ENCODE data around the gene IRX4.

Gene IRX4

DNA sequence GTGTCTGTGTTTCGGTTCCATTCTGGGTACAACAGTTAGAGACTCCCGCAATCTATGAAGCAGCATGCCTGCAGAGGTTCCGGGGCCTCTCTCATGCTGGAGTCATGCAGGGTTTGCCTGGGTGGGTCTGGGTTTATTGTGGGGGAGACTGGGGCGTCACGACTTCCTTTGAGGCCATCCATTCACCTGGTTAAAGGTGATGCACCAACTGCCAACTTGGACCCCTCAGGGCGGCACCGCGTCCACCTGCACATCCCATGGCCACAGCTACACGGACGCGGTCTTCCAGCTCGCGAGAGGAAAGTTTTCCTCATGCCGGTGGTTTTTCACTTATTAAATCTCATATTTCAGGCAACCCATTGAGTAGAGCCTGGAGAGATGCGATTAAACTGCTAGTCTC lies 30.9 kb upstream of the IRX4 start:
- H3K27me3 ChIP-seq (ENCODE audit: control insufficient read depth in 3 of 3, insufficient read depth in 3 of 3, low read depth in 1 of 3, low read length in 3 of 3): peaks cover 0 to 9% (median 0%) of the 10 kb centered on the region in 3 experiments
- no peak overlapping the region for H2BK15ac ChIP-seq (ENCODE audit: low read length)
- no peaks in the 10 kb centered on the region for H3K36me3 ChIP-seq (replicated peaks in 1 of 2; ENCODE audit: control insufficient read depth in 2 of 2, insufficient read depth in 2 of 2, low read length in 2 of 2)
- no peak overlapping the region for H2BK12ac ChIP-seq (ENCODE audit: low read length)
- H3K18ac ChIP-seq (ENCODE audit: low read length): no peak overlapping the region
- H3K27ac ChIP-seq (replicated peaks; ENCODE audit: low read length): no peak overlapping the region
- H3K4me3 ChIP-seq (ENCODE audit: low read length in 2 of 2): no peak overlapping the region
- H3K4me1 ChIP-seq (ENCODE audit: control insufficient read depth in 2 of 2, insufficient read depth in 1 of 2, low read depth in 1 of 2, low read length in 2 of 2): no peaks in the 10 kb centered on the region
- no peak for DNase-seq (ENCODE audit: low spot score)
- H4K91ac ChIP-seq (ENCODE audit: low read depth, low read length, poor library complexity): no peak overlapping the region
- no peak overlapping the region for H4K8ac ChIP-seq (ENCODE audit: low read depth, low read length)
- no peak overlapping the region for H2AK5ac ChIP-seq (ENCODE audit: low read depth, low read length)
- no peak overlapping the region for H3K14ac ChIP-seq (ENCODE audit: low read length)
- H2BK5ac ChIP-seq (ENCODE audit: low read length): no peak overlapping the region
- no CpG with 5 or more reads among the region's 15 CpGs for WGBS, 2 donors (ENCODE audit: extremely low coverage in 2 of 2, insufficient read length in 2 of 2, insufficient replicate concordance in 1 of 2)
- H3K9me3 ChIP-seq (replicated peaks in 1 of 2; ENCODE audit: control insufficient read depth in 2 of 2, insufficient read depth in 1 of 2, low read depth in 1 of 2, low read length in 2 of 2): peaks cover 0 to 5% of the 10 kb centered on the region in 2 donors
- H2BK120ac ChIP-seq (ENCODE audit: low read depth, low read length): no peak overlapping the region
- H3K4me2 ChIP-seq (ENCODE audit: insufficient read depth, low read length, poor library complexity, severe bottlenecking): no peak overlapping the region
- no peak overlapping the region for H3K23ac ChIP-seq (ENCODE audit: low read depth, low read length, poor library complexity)
- no peaks in the 10 kb centered on the region for H3K79me1 ChIP-seq (ENCODE audit: low read depth, low read length)
- H3K9ac ChIP-seq (ENCODE audit: low read depth, low read length, poor library complexity): no peak overlapping the region
- no peak overlapping the region for H2AFZ ChIP-seq (ENCODE audit: low read length)
- no peak overlapping the region for H3K4ac ChIP-seq (ENCODE audit: low read length)

DNA sequence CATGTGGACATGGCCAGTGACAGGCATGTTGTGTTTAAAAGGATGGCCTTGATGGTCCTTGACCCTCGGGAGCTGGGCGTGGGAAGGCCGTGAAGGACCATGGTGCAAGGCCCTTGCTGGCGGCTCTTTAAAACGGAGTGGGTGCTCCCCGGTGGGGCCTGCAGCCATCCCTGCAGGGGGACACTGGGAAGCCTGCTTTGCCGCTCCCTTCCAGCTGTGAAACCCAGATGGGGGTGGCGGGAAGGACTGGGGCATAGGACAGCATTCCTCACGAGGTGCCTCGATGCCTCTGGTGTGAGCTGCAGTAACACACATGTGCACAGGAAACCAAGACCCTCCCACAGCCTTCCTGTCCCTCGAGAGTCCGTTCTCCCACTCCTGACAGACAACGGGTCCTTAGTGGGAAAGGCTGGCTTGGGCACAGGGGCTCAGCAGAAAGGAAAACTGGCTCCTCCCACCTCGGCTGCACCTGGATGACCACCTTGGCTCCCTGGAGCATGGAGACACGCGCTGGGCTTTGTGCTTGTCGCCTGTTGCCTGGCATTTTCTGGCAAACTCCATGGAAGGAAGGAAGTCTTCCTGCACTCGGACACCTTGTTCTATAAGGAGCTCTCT lies 30.3 kb upstream of the IRX4 start:
- H3K4me3 ChIP-seq (ENCODE audit: low read length in 2 of 2): peak overlapping the region in 1 of 2 donors; percentile 17
- no peaks in the 10 kb centered on the region for H3K79me1 ChIP-seq (ENCODE audit: low read depth, low read length)
- DNase-seq (ENCODE audit: low spot score): no peak
- no peak overlapping the region for H2BK15ac ChIP-seq (ENCODE audit: low read length)
- no peak overlapping the region for H2BK5ac ChIP-seq (ENCODE audit: low read length)
- peak overlapping the region; percentile 13 for H3K23ac ChIP-seq (ENCODE audit: low read depth, low read length, poor library complexity)
- H2AFZ ChIP-seq (ENCODE audit: low read length): no peak overlapping the region
- no peak overlapping the region for H3K4me2 ChIP-seq (ENCODE audit: insufficient read depth, low read length, poor library complexity, severe bottlenecking)
- H3K14ac ChIP-seq (ENCODE audit: low read length): no peak overlapping the region
- peak overlapping the region; percentile 33 for H3K18ac ChIP-seq (ENCODE audit: low read length)
- H2AK5ac ChIP-seq (ENCODE audit: low read depth, low read length): peak overlapping the region; percentile 6
- H3K27ac ChIP-seq (replicated peaks; ENCODE audit: low read length): no peak overlapping the region
- H3K36me3 ChIP-seq (replicated peaks in 1 of 2; ENCODE audit: control insufficient read depth in 2 of 2, insufficient read depth in 2 of 2, low read length in 2 of 2): no peaks in the 10 kb centered on the region
- no CpG with 5 or more reads among the region's 18 CpGs for WGBS, 2 donors (ENCODE audit: extremely low coverage in 2 of 2, insufficient read length in 2 of 2, insufficient replicate concordance in 1 of 2)
- peaks cover 0 to 5% of the 10 kb centered on the region in 2 donors for H3K9me3 ChIP-seq (replicated peaks in 1 of 2; ENCODE audit: control insufficient read depth in 2 of 2, insufficient read depth in 1 of 2, low read depth in 1 of 2, low read length in 2 of 2)
- H4K91ac ChIP-seq (ENCODE audit: low read depth, low read length, poor library complexity): no peak overlapping the region
- no peak overlapping the region for H3K4ac ChIP-seq (ENCODE audit: low read length)
- H2BK12ac ChIP-seq (ENCODE audit: low read length): no peak overlapping the region
- no peak overlapping the region for H2BK120ac ChIP-seq (ENCODE audit: low read depth, low read length)
- H3K27me3 ChIP-seq (ENCODE audit: control insufficient read depth in 3 of 3, insufficient read depth in 3 of 3, low read depth in 1 of 3, low read length in 3 of 3): peaks cover 0 to 5% (median 0%) of the 10 kb centered on the region in 3 experiments
- H4K8ac ChIP-seq (ENCODE audit: low read depth, low read length): no peak overlapping the region
- no peak overlapping the region for H3K9ac ChIP-seq (ENCODE audit: low read depth, low read length, poor library complexity)
- H3K4me1 ChIP-seq (ENCODE audit: control insufficient read depth in 2 of 2, insufficient read depth in 1 of 2, low read depth in 1 of 2, low read length in 2 of 2): no peaks in the 10 kb centered on the region

DNA sequence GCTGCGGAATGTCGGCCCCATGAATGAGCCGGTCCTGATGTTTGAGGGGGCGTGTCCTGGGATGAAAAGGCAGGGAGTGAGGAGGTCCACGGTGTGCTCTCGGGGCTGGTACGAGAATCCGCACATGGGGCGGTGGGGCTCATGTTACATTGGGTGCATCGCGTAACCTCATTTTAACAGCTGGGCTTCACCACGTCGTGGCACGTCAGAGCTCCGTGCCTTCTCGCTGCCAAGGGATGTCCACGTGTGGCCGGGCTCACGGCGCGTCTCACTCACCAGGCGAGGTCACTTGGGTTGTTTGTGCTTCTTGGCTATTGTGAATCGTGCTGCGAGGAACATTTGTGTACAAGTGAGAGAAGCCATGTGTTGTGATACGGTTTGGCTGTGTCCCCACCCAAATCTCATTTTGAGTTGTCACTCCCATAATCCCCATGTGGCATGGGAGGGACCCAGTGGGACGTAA lies 29.1 kb upstream of the IRX4 start:
- Histone ChIP-seq H2AFZ (ENCODE audit: low read length) (no peak overlapping the region), H4K8ac (ENCODE audit: low read depth, low read length) (no peak overlapping the region), H3K27ac (replicated peaks; ENCODE audit: low read length) (no peak overlapping the region), H2BK5ac (ENCODE audit: low read length) (peak overlapping the region; percentile 60), H3K23ac (ENCODE audit: low read depth, low read length, poor library complexity) (no peak overlapping the region), H3K27me3 (ENCODE audit: control insufficient read depth in 3 of 3, insufficient read depth in 3 of 3, low read depth in 1 of 3, low read length in 3 of 3) (peaks cover 0 to 10% (median 0%) of the 10 kb centered on the region in 3 experiments), H2BK12ac (ENCODE audit: low read length) (no peak overlapping the region), H3K4ac (ENCODE audit: low read length) (no peak overlapping the region), H3K36me3 (replicated peaks in 1 of 2; ENCODE audit: control insufficient read depth in 2 of 2, insufficient read depth in 2 of 2, low read length in 2 of 2) (no peaks in the 10 kb centered on the region), H2AK5ac (ENCODE audit: low read depth, low read length) (peak overlapping the region; percentile 3), H3K4me2 (ENCODE audit: insufficient read depth, low read length, poor library complexity, severe bottlenecking) (no peak overlapping the region), H3K18ac (ENCODE audit: low read length) (peak overlapping the region; percentile 83), H3K4me3 (ENCODE audit: low read length in 2 of 2) (no peak overlapping the region), H4K91ac (ENCODE audit: low read depth, low read length, poor library complexity) (peak overlapping the region; percentile 46), H3K14ac (ENCODE audit: low read length) (no peak overlapping the region), H3K79me1 (ENCODE audit: low read depth, low read length) (no peaks in the 10 kb centered on the region), H2BK120ac (ENCODE audit: low read depth, low read length) (no peak overlapping the region), H3K9ac (ENCODE audit: low read depth, low read length, poor library complexity) (no peak overlapping the region), H3K4me1 (ENCODE audit: control insufficient read depth in 2 of 2, insufficient read depth in 1 of 2, low read depth in 1 of 2, low read length in 2 of 2) (no peaks in the 10 kb centered on the region), H3K9me3 (replicated peaks in 1 of 2; ENCODE audit: control insufficient read depth in 2 of 2, insufficient read depth in 1 of 2, low read depth in 1 of 2, low read length in 2 of 2) (peaks cover 0 to 5% of the 10 kb centered on the region in 2 donors), H2BK15ac (ENCODE audit: low read length) (no peak overlapping the region)
- DNase-seq (ENCODE audit: low spot score): no peak
- no CpG with 5 or more reads among the region's 26 CpGs for WGBS, 2 donors (ENCODE audit: extremely low coverage in 2 of 2, insufficient read length in 2 of 2, insufficient replicate concordance in 1 of 2)

GRCh38 chr5:1910861-1911772 lies 28.4 kb upstream of the IRX4 start:
- peak overlapping the region; percentile 46 for H4K91ac ChIP-seq (ENCODE audit: low read depth, low read length, poor library complexity)
- H3K23ac ChIP-seq (ENCODE audit: low read depth, low read length, poor library complexity): no peak overlapping the region
- no peak overlapping the region for H3K4me2 ChIP-seq (ENCODE audit: insufficient read depth, low read length, poor library complexity, severe bottlenecking)
- no peaks in the 10 kb centered on the region for H3K79me1 ChIP-seq (ENCODE audit: low read depth, low read length)
- peak overlapping the region; percentile 83 for H3K18ac ChIP-seq (ENCODE audit: low read length)
- no peak overlapping the region for H2BK120ac ChIP-seq (ENCODE audit: low read depth, low read length)
- no peak overlapping the region for H3K14ac ChIP-seq (ENCODE audit: low read length)
- peaks cover 0 to 5% of the 10 kb centered on the region in 2 donors for H3K9me3 ChIP-seq (replicated peaks in 1 of 2; ENCODE audit: control insufficient read depth in 2 of 2, insufficient read depth in 1 of 2, low read depth in 1 of 2, low read length in 2 of 2)
- no peak overlapping the region for H3K27ac ChIP-seq (replicated peaks; ENCODE audit: low read length)
- peak overlapping the region; percentile 3 for H2AK5ac ChIP-seq (ENCODE audit: low read depth, low read length)
- no peak overlapping the region for H3K4me3 ChIP-seq (ENCODE audit: low read length in 2 of 2)
- peaks cover 0 to 12% (median 0%) of the 10 kb centered on the region in 3 experiments for H3K27me3 ChIP-seq (ENCODE audit: control insufficient read depth in 3 of 3, insufficient read depth in 3 of 3, low read depth in 1 of 3, low read length in 3 of 3)
- no peak overlapping the region for H3K4ac ChIP-seq (ENCODE audit: low read length)
- no peak overlapping the region for H4K8ac ChIP-seq (ENCODE audit: low read depth, low read length)
- no peak overlapping the region for H2BK12ac ChIP-seq (ENCODE audit: low read length)
- no peak overlapping the region for H2AFZ ChIP-seq (ENCODE audit: low read length)
- H3K9ac ChIP-seq (ENCODE audit: low read depth, low read length, poor library complexity): no peak overlapping the region
- WGBS, 2 donors (ENCODE audit: extremely low coverage in 2 of 2, insufficient read length in 2 of 2, insufficient replicate concordance in 1 of 2): no CpG with 5 or more reads among the region's 15 CpGs
- H2BK5ac ChIP-seq (ENCODE audit: low read length): peak overlapping the region; percentile 60
- no peaks in the 10 kb centered on the region for H3K4me1 ChIP-seq (ENCODE audit: control insufficient read depth in 2 of 2, insufficient read depth in 1 of 2, low read depth in 1 of 2, low read length in 2 of 2)
- no peak for DNase-seq (ENCODE audit: low spot score)
- no peaks in the 10 kb centered on the region for H3K36me3 ChIP-seq (replicated peaks in 1 of 2; ENCODE audit: control insufficient read depth in 2 of 2, insufficient read depth in 2 of 2, low read length in 2 of 2)
- peak overlapping the region; percentile 34 for H2BK15ac ChIP-seq (ENCODE audit: low read length)

All from neuronal stem cell (in vitro differentiated cells).